Stomach (tissue), 9 donors: ENCODE results near the gene PLK2. TPM values are rescaled to one million over a fixed set of nuclear protein-coding genes. Genes with fewer than 3 reads are reported as not detected.

Source experiments
- DNase-seq, 2 donors: peaks; one replicate each; pipeline versions ENCODE4 v3.0.0 to v3.0.0-alpha.2; 2013 to 2019
- H3K27ac ChIP-seq, 5 donors: fragments of 200-600 bp in 4 of 5; sonication (generic) in 4 of 5; one replicate each; pipeline ENCODE4 v1.5.1; 2013 to 2019; ENCODE audit warnings: mild to moderate bottlenecking in 1 of 5, moderate library complexity in 1 of 5
- H3K27me3 ChIP-seq, 3 donors: fragments of 200-600 bp; sonication (generic); one replicate each; pipeline ENCODE4 v1.5.1; 2017 to 2019; ENCODE audit warnings: mixed run types in 1 of 3
- H3K36me3 ChIP-seq, 4 donors: fragments of 200-600 bp; sonication (generic); 1 replicate in 3 of 4; 2 replicates in 1 of 4; pipeline ENCODE4 v1.5.1; 2016 to 2019
- H3K4me1 ChIP-seq, 4 donors: fragments of 200-600 bp; sonication (generic); one replicate each; pipeline ENCODE4 v1.5.1; 2016 to 2019
- H3K4me3 ChIP-seq, 4 donors: fragments of 200-600 bp; sonication (generic) in 3 of 4; one replicate each; pipeline ENCODE4 v1.5.1; 2016 to 2019; ENCODE audit warnings: mild to moderate bottlenecking in 1 of 4
- H3K9me3 ChIP-seq, 4 donors: fragments of 200-600 bp; sonication (generic); one replicate each; pipeline ENCODE4 v1.5.1; 2016 to 2019
- CTCF ChIP-seq, 7 experiments: fragments of 450-650 bp in 4 of 7; fragments of 200-600 bp in 3 of 7; sonication (generic) in 3 of 7; IDR thresholded peaks; one replicate each; pipeline ENCODE4 v1.5.1; 2016 to 2019; ENCODE audit warnings: antibody characterized with exemption in 7 of 7, control low read depth in 2 of 7, mild to moderate bottlenecking in 1 of 7
- EP300 ChIP-seq: sonication (generic); formaldehyde crosslinking; IDR thresholded peaks from one replicate; pipeline ENCODE4 v1.6.1; 2017; ENCODE audit warnings: antibody characterized with exemption
- POLR2A ChIP-seq, 4 donors: fragments of 450-650 bp; IDR thresholded peaks; one replicate each; pipeline ENCODE4 v1.6.1; 2016; ENCODE audit warnings: antibody characterized with exemption in 4 of 4, control low read depth in 2 of 4, mild to moderate bottlenecking in 1 of 4, moderate library complexity in 1 of 4
- POLR2AphosphoS5 ChIP-seq, 3 donors: sonication (generic); formaldehyde crosslinking; IDR thresholded peaks; one replicate each; pipeline ENCODE4 v1.6.1; 2016; ENCODE audit warnings: antibody characterized with exemption in 3 of 3
- WGBS, 5 donors: extraction: QIAGEN DNeasy Blood & Tissue Kit in 3 of 5; methylation state at CpG; one replicate each; pipeline versions ENCODE4 v1.1.5 to v1.1.7; 2013 to 2018; 5-methylcytosine and 5-hydroxymethylcytosine counted together
- intact Hi-C: fragments of 100-400 bp; cut with DNase I; formaldehyde crosslinking; loops from one replicate; pipeline ENCODE4 v1.15.1; 2023; ENCODE audit warnings: low total_unique reads
- polyA plus RNA-seq, 3 donors: library from polyadenylated mRNA; stranded (reverse); fragments of 200-250 nt; gene quantifications; one replicate each; pipeline ENCODE4 v1.2.3, GENCODE V29; 2013
- total RNA-seq, 5 donors: library from RNA; depleted of rRNA; stranded (reverse); fragments of >200 nt; gene quantifications; one replicate each; pipeline versions ENCODE4 v1.1.0 to v1.2.3, GENCODE V29; 2014 to 2016
- donor health status: healthy with polysubstance abuse.
- donor health status: Bipolar disorder and iron deficiency.
- donor health status: healthy.

Gene PLK2
- total and polyA plus RNA-seq, 8 donors = 2.3 to 181 (median 17.3) TPM

DNA sequence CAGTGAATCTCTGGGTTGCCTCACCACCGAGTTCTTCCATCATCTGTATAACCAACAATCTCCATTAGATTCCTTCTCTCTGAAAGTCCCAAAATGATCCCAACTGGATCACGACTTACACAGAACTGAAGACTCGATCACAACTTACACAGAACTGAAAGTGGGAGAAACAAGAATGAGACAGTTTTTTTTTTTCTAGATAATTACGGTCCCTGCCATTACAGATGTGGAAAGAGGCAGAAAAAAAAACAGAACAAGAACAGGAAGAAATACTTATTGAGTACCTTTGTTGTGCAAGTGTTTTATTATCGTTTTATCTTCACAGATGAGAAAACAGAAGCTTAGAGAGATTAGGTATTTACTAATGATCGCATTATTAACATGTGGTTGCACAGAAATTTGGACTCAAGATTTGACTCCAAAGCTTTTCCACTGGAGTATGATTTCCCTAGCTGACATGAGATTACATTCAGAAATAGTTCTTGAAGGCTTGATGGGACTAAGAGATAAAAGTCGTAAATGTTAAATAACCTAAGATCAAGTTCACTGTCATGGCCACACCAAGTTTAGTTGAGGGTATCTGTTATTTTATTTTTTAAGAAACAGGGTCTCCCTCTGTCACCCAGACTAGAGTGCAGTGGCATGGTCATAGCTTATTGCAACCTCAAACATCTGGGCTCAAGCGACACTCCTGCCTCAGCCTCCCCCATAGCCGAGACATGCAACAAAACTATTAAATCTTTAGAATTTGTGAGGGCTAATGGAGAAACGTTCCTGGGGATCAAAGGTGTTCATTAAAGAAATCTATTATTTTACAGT is 8.9 kb downstream of the PLK2 start:
- no peak for DNase-seq
- H3K9me3 ChIP-seq = no peaks in the 10 kb centered on the region
- intact Hi-C loops = loop anchor here (10.0 kb wide), 1 partner anchor 556 kb away; no protein-coding TSS in a partner anchor
- H3K36me3 ChIP-seq = peaks cover 7 to 29% (median 23%) of the 10 kb centered on the region in 4 donors
- peaks cover 0 to 14% (median under 1%) of the 10 kb centered on the region in 4 donors for H3K4me1 ChIP-seq
- TF ChIP-seq POLR2AphosphoS5 (IDR thresholded peaks at IDR 0.05) (no peak), CTCF (IDR thresholded peaks at IDR 0.05) (no peak), POLR2A (IDR thresholded peaks at IDR 0.05) (no peak), EP300 (no peak)
- no peak overlapping the region for H3K4me3 ChIP-seq
- H3K27ac ChIP-seq = no peak overlapping the region
- 68 to 74% (median 73%) methylated on average over 10 of the region's 10 CpGs for WGBS, 5 donors
- H3K27me3 ChIP-seq = no peaks in the 10 kb centered on the region

DNA sequence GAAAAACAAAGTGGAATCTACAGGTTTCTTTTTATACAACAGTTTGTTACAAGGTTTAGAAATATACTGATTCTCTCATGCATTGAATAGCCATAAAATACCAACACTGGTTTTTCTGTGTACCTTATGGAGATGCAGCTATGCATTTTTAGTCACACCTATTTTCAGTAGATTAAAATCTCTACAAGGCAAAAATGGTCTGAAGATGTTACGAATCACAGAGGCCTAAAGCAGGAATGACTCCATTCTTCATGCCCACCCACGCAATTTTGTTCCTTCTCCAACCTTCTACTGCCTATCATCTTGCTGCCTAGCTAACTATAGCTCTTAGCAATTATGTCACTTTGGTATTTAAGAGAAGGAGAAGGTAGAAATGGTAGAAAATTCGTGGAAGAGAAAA is 9.9 kb downstream of the PLK2 start:
- H3K4me1 ChIP-seq = peaks cover 0 to 5% (median 0%) of the 10 kb centered on the region in 4 donors
- H3K27me3 ChIP-seq = no peaks in the 10 kb centered on the region
- DNase-seq = no peak
- H3K36me3 ChIP-seq = peaks cover 6 to 19% (median 15%) of the 10 kb centered on the region in 4 donors
- H3K9me3 ChIP-seq = no peaks in the 10 kb centered on the region
- H3K4me3 ChIP-seq = no peak overlapping the region
- TF ChIP-seq EP300 (no peak), POLR2AphosphoS5 (IDR thresholded peaks at IDR 0.05) (no peak), CTCF (IDR thresholded peaks at IDR 0.05) (no peak), POLR2A (IDR thresholded peaks at IDR 0.05) (no peak)
- WGBS, 5 donors = 81 to 90% (median 87%) methylated on average over 3 of the region's 3 CpGs
- no peak overlapping the region for H3K27ac ChIP-seq
- intact Hi-C loops = loop anchor here (10.0 kb wide), 1 partner anchor 555 kb away; no protein-coding TSS in a partner anchor

DNA sequence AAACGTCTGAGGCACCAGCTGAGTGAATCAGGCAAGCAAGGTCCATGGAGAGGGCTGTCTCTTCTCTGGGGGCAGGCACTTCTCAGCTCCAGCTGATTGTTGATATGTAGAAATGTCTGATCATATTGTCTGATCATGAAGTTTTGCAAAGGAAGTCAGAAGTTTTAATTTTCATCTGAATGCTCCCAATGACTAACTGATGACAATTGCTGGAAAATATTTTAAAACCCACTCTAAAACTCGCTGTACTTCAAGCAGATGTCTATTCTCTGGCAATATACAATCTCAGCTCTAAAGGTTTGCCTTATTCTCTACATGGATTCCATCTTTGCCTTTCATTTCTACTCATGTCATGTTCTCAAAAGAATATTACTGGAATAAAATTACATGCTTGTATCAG is 12.7 kb downstream of the PLK2 start:
- TF ChIP-seq EP300 (no peak), POLR2AphosphoS5 (IDR thresholded peaks at IDR 0.05) (no peak), POLR2A (IDR thresholded peaks at IDR 0.05) (no peak), CTCF (IDR thresholded peaks at IDR 0.05) (no peak)
- H3K4me1 ChIP-seq = no peaks in the 10 kb centered on the region
- WGBS, 5 donors = 64 to 79% (median 73%) methylated on average over 2 of the region's 2 CpGs
- H3K27me3 ChIP-seq = no peaks in the 10 kb centered on the region
- no peak overlapping the region for H3K27ac ChIP-seq
- H3K9me3 ChIP-seq = no peaks in the 10 kb centered on the region
- H3K36me3 ChIP-seq = no peaks in the 10 kb centered on the region
- DNase-seq = no peak
- intact Hi-C loops = no loop called here
- H3K4me3 ChIP-seq = no peak overlapping the region

GRCh38 chr5:58446024-58446423 is 13.9 kb downstream of the PLK2 start:
- no peaks in the 10 kb centered on the region for H3K9me3 ChIP-seq
- no peak overlapping the region for H3K4me3 ChIP-seq
- H3K27ac ChIP-seq = no peak overlapping the region
- H3K27me3 ChIP-seq = no peaks in the 10 kb centered on the region
- intact Hi-C loops = no loop called here
- TF ChIP-seq EP300 = no peak
- TF ChIP-seq CTCF (IDR thresholded peaks at IDR 0.05) = no peak
- no peak for TF ChIP-seq POLR2A (IDR thresholded peaks at IDR 0.05)
- TF ChIP-seq POLR2AphosphoS5 (IDR thresholded peaks at IDR 0.05) = no peak
- peaks cover 0 to 5% (median under 1%) of the 10 kb centered on the region in 4 donors for H3K4me1 ChIP-seq
- no peak for DNase-seq
- 86 to 93% (median 89%) methylated on average over 10 of the region's 10 CpGs for WGBS, 5 donors
- no peaks in the 10 kb centered on the region for H3K36me3 ChIP-seq
